SK-N-SH (cell line): ENCODE measurements around the gene LRRC36. TPM values are rescaled to one million over a fixed set of nuclear protein-coding genes. Genes with fewer than 3 reads are reported as not detected.

Experiments used
- CTCF ChIA-PET: fragments of 300-600, 350-600 bp; formaldehyde crosslinking; extraction: SDS; loops from one replicate; lab custom pipeline; 2021; lab: Yijun Ruan, JAX
- POLR2A ChIA-PET: fragments of 350-600 bp; sonication (Branson Sonifier 250); formaldehyde crosslinking; extraction: SDS; loops from one replicate; lab custom pipeline; 2020; ENCODE audit warnings: antibody characterized with exemption, inconsistent platforms; lab: Yijun Ruan, JAX
- DNase-seq: peaks from one replicate; pipeline ENCODE4 v3.0.0; 2012
- H2AFZ ChIP-seq: fragments of 200-600 bp; sonication (generic); 2 replicates; pipeline ENCODE4 v1.8.1; 2016; ENCODE audit warnings: antibody characterized with exemption, mild to moderate bottlenecking, low read depth
- H3F3A ChIP-seq: fragments of 200-600 bp; sonication (generic); replicated peaks from 2 replicates; pipeline ENCODE3; 2016; ENCODE audit warnings: antibody characterized with exemption, mild to moderate bottlenecking; ENCODE audit not compliant: insufficient read depth
- H3K27ac ChIP-seq, 2 experiments: fragments of 200-500 bp in 1 of 2; fragments of 200-600 bp in 1 of 2; sonication (Bioruptor generic) in 1 of 2; sonication (generic), shearing (Covaris generic) in 1 of 2; 2 replicates each; pipeline versions ENCODE4 v1.5.1 to v1.6.1; 2014 to 2016; ENCODE audit warnings: low read depth in 2 of 2, inconsistent platforms in 1 of 2, low read length in 1 of 2, mild to moderate bottlenecking in 1 of 2, mixed read lengths in 1 of 2
- H3K27me3 ChIP-seq: fragments of 200-600 bp; sonication (generic), shearing (Covaris generic); 2 replicates; pipeline ENCODE4 v1.6.1; 2016; ENCODE audit warnings: mixed run types; ENCODE audit not compliant: insufficient read depth
- H3K36me3 ChIP-seq, 2 experiments: fragments of 200-500 bp in 1 of 2; fragments of 200-600 bp in 1 of 2; sonication (Bioruptor generic) in 1 of 2; sonication (generic) in 1 of 2; replicated peaks in 1 of 2; 2 replicates each; pipeline versions ENCODE3 to v1.5.1; 2014 to 2016; ENCODE audit warnings: low read length in 1 of 2, mild to moderate bottlenecking in 1 of 2; ENCODE audit not compliant: insufficient read depth in 2 of 2, control insufficient read depth in 1 of 2
- H3K4me1 ChIP-seq, 2 experiments: fragments of 200-500 bp in 1 of 2; fragments of 200-600 bp in 1 of 2; sonication (Bioruptor generic) in 1 of 2; sonication (generic), shearing (Covaris generic) in 1 of 2; 2 replicates each; pipeline versions ENCODE4 v1.5.1 to v1.6.1; 2014 to 2016; ENCODE audit warnings: low read depth in 1 of 2, low read length in 1 of 2, mixed run types in 1 of 2; ENCODE audit not compliant: insufficient read depth in 2 of 2, control insufficient read depth in 1 of 2
- H3K4me2 ChIP-seq: fragments of 200-600 bp; sonication (generic), shearing (Covaris generic); 2 replicates; pipeline ENCODE4 v1.6.1; 2017; ENCODE audit warnings: mixed run types
- H3K4me3 ChIP-seq, 2 experiments: fragments of 200-500 bp in 1 of 2; fragments of 200-600 bp in 1 of 2; sonication (Bioruptor generic) in 1 of 2; sonication (generic), shearing (Covaris generic) in 1 of 2; 2 replicates each; pipeline versions ENCODE4 v1.5.1 to v1.8.1; 2014 to 2016; ENCODE audit warnings: low read depth in 2 of 2, inconsistent platforms in 1 of 2, low read length in 1 of 2, mild to moderate bottlenecking in 1 of 2, mixed read lengths in 1 of 2, moderate library complexity in 1 of 2
- H3K79me2 ChIP-seq: fragments of 200-600 bp; sonication (generic); 2 replicates; pipeline ENCODE4 v1.8.1; 2017; ENCODE audit warnings: mild to moderate bottlenecking; ENCODE audit not compliant: insufficient read depth
- H3K9ac ChIP-seq: fragments of 200-600 bp; sonication (generic); 2 replicates; pipeline ENCODE4 v1.6.1; 2017; ENCODE audit warnings: mixed run types
- H3K9me2 ChIP-seq: fragments of 200-600 bp; sonication (generic); 2 replicates; pipeline ENCODE4 v1.6.1; 2017; ENCODE audit warnings: mixed run types
- H3K9me3 ChIP-seq: fragments of 200-600 bp; sonication (generic); 2 replicates; pipeline ENCODE4 v1.6.1; 2017; ENCODE audit warnings: mixed run types, mild to moderate bottlenecking, moderate library complexity
- H4K20me1 ChIP-seq: fragments of 200-600 bp; sonication (generic); 2 replicates; pipeline ENCODE4 v1.6.1; 2017; ENCODE audit warnings: mild to moderate bottlenecking, mixed run types; ENCODE audit not compliant: insufficient read depth
- ELF1 ChIP-seq: IDR thresholded peaks from 2 replicates; pipeline ENCODE4 v1.4.0; 2012
- EP300 ChIP-seq, 2 experiments: IDR thresholded peaks; 2 replicates each; pipeline versions ENCODE4 v1.4.0 to v1.6.1; 2012; ENCODE audit warnings: borderline replicate concordance in 1 of 2, low read depth in 1 of 2, low read length in 1 of 2
- EZH2phosphoT487 ChIP-seq: fragments of 200-600 bp; sonication (generic); IDR thresholded peaks from 2 replicates; pipeline ENCODE4 v1.6.1; 2017; ENCODE audit warnings: low read depth, mixed run types, mild to moderate bottlenecking, antibody characterized with exemption, moderate library complexity, borderline replicate concordance
- FOXJ3 ChIP-seq: sonication (generic); formaldehyde crosslinking; IDR thresholded peaks from 2 replicates; pipeline ENCODE4 v1.5.1; 2020; ENCODE audit warnings: mild to moderate bottlenecking, missing genetic modification reagents
- GABPA ChIP-seq: IDR thresholded peaks from 2 replicates; pipeline ENCODE4 v1.4.0; 2012; ENCODE audit warnings: low read depth, mild to moderate bottlenecking
- GATA2 ChIP-seq: sonication (generic); formaldehyde crosslinking; IDR thresholded peaks from 2 replicates; pipeline ENCODE4 v1.5.0; 2020; ENCODE audit warnings: mild to moderate bottlenecking, missing genetic modification reagents
- IRF3 ChIP-seq: fragments of 150-350 bp; IDR thresholded peaks from 2 replicates; pipeline ENCODE4 v1.6.1; 2016; ENCODE audit warnings: mild to moderate bottlenecking, low read depth, low read length
- MAX ChIP-seq: IDR thresholded peaks from 2 replicates; pipeline ENCODE4 v1.4.0; 2012; ENCODE audit warnings: low read depth
- MEF2A ChIP-seq: IDR thresholded peaks from 2 replicates; pipeline ENCODE4 v1.4.0; 2012; ENCODE audit warnings: low read depth, borderline replicate concordance
- MXI1 ChIP-seq: IDR thresholded peaks from 2 replicates; pipeline ENCODE4 v1.6.1; 2012; ENCODE audit warnings: mild to moderate bottlenecking, low read depth, low read length, improper control_type of control experiment
- NFIC ChIP-seq: IDR thresholded peaks from 2 replicates; pipeline ENCODE4 v1.4.0; 2012; ENCODE audit warnings: borderline replicate concordance
- REST ChIP-seq: IDR thresholded peaks from 2 replicates; pipeline ENCODE4 v1.6.1; 2012; ENCODE audit warnings: mild to moderate bottlenecking, low read depth, low read length, moderate library complexity
- RFX5 ChIP-seq: IDR thresholded peaks from 2 replicates; pipeline ENCODE4 v1.6.1; 2012; ENCODE audit warnings: mild to moderate bottlenecking, improper control_type of control experiment, low read length
- RXRA ChIP-seq: IDR thresholded peaks from 2 replicates; pipeline ENCODE4 v1.4.0; 2012; ENCODE audit warnings: low read depth, mild to moderate bottlenecking, borderline replicate concordance
- SMC3 ChIP-seq: IDR thresholded peaks from 2 replicates; pipeline ENCODE4 v1.6.1; 2012; ENCODE audit warnings: low read depth, low read length, improper control_type of control experiment
- TCF12 ChIP-seq: IDR thresholded peaks from 2 replicates; pipeline ENCODE4 v1.4.0; 2012
- USF2 ChIP-seq: fragments of 150-350 bp; IDR thresholded peaks from 2 replicates; pipeline ENCODE4 v1.6.1; 2017; ENCODE audit warnings: antibody characterized with exemption, low read length, low read depth, borderline replicate concordance
- YY1 ChIP-seq: IDR thresholded peaks from 2 replicates; pipeline ENCODE4 v1.4.0; 2012; ENCODE audit warnings: low read depth, mild to moderate bottlenecking
- WGBS: methylation state at CpG from one replicate; pipeline ENCODE4 v1.1.6; 2017; ENCODE audit warnings: low lambda C conversion rate; 5-methylcytosine and 5-hydroxymethylcytosine counted together
- polyA plus RNA-seq, 3 experiments: library from polyadenylated mRNA; depleted of rRNA; stranded (reverse); fragments of >200 nt; gene quantifications; 2 replicates each; pipeline ENCODE4 v1.2.3, GENCODE V29; 2012
- TF ChIP-seq, protein P1 (sequence below): IDR thresholded peaks from 2 replicates; pipeline ENCODE4 v1.4.0; 2012; ENCODE audit warnings: low read depth, borderline replicate concordance

The LRRC36 gene
- polyA plus RNA-seq, 1 of the 3 experiments (the other 2 are of a cell fraction), result 0.92 TPM

- Histone ChIP-seq H3K9ac (no peak overlapping the region), H3K79me2 (no peaks in the 10 kb centered on the region), H3K4me2 (no peak overlapping the region), H3F3A (peaks cover 12% of the 10 kb centered on the region), H4K20me1 (no peaks in the 10 kb centered on the region), H3K4me1 (no peaks in the 10 kb centered on the region), H3K9me3 (no peaks in the 10 kb centered on the region), H3K36me3 (no peaks in the 10 kb centered on the region), H3K27ac (no peak overlapping the region), H3K4me3 (no peak overlapping the region), H3K27me3 (no peaks in the 10 kb centered on the region), H3K9me2 (no peaks in the 10 kb centered on the region), H2AFZ (no peak overlapping the region)
- TF ChIP-seq TCF12 (no peak), ELF1 (no peak), MEF2A (no peak), YY1 (no peak), USF2 (no peak), SMC3 (no peak), EP300 (IDR thresholded peaks at IDR 0.05; ENCODE audit: borderline replicate concordance in 1 of 2, low read depth in 1 of 2, low read length in 1 of 2) (no peak)
- WGBS, result 97% methylated on average over 4 of the region's 4 CpGs
- ChIA-PET CTCF (interaction anchor here (1.2 to 1.4 kb wide), 2 partner anchors 74 to 82 kb away, joined by 4 to 6 read pairs; no protein-coding TSS in a partner anchor), POLR2A (no interaction called here)
- DNase-seq, result no peak
Measured at GRCh38 chr16:67342616-67343015, 16.0 kb downstream of the LRRC36 start.

- no peak overlapping the region for H3K4me3 ChIP-seq
- no peaks in the 10 kb centered on the region for H3K9me3 ChIP-seq
- H3K27me3 ChIP-seq, result no peaks in the 10 kb centered on the region
- WGBS, result 100% methylated on average over 1 of the region's 1 CpG
- H3K9ac ChIP-seq, result no peak overlapping the region
- H2AFZ ChIP-seq, result no peak overlapping the region
- peaks cover 9% of the 10 kb centered on the region for H3F3A ChIP-seq
- H3K4me2 ChIP-seq, result no peak overlapping the region
- H4K20me1 ChIP-seq, result no peaks in the 10 kb centered on the region
- H3K9me2 ChIP-seq, result no peaks in the 10 kb centered on the region
- CTCF ChIA-PET, result interaction anchor here (0.9 to 4.4 kb wide), 4 partner anchors 18 to 120 kb away, joined by 3 to 19 read pairs (median 5); partner anchors contain the start of genes KCTD19, LRRC36 and ZDHHC1
- H3K27ac ChIP-seq, result no peak overlapping the region
- POLR2A ChIA-PET, result no interaction called here
- no peak for TF ChIP-seq YY1
- TF ChIP-seq GABPA, result no peak
- no peak for TF ChIP-seq NFIC
- no peak for TF ChIP-seq IRF3
- no peak for TF ChIP-seq ELF1
- no peak for TF ChIP-seq REST
- TF ChIP-seq RXRA, result no peak
- TF ChIP-seq GATA2 (CRISPR knock-in tag), result no peak
- no peak for TF ChIP-seq EZH2phosphoT487
- no peak for TF ChIP-seq MXI1
- TF ChIP-seq MAX, result no peak
- TF ChIP-seq, protein P1, sequence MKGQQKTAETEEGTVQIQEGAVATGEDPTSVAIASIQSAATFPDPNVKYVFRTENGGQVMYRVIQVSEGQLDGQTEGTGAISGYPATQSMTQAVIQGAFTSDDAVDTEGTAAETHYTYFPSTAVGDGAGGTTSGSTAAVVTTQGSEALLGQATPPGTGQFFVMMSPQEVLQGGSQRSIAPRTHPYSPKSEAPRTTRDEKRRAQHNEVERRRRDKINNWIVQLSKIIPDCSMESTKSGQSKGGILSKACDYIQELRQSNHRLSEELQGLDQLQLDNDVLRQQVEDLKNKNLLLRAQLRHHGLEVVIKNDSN, result no peak
- no peak for TF ChIP-seq RFX5
- no peak for TF ChIP-seq FOXJ3 (CRISPR knock-in tag)
- TF ChIP-seq, all 33 proteins: peak for 0
- no peaks in the 10 kb centered on the region for H3K36me3 ChIP-seq
- DNase-seq, result no peak
- H3K79me2 ChIP-seq, result no peaks in the 10 kb centered on the region
- no peaks in the 10 kb centered on the region for H3K4me1 ChIP-seq
Measured at GRCh38 chr16:67345401-67345800, 18.8 kb downstream of the LRRC36 start.
